KMS-11 (cell line): ENCODE data around the gene KRT79.
A peak's percentile ranks its signal among the peaks of the same experiment; 100 is the strongest.

Experiments used
- H2AFZ ChIP-seq: fragments of 200-600 bp; sonication (generic); 2 replicates; pipeline ENCODE4 v1.6.1; 2016; ENCODE audit warnings: antibody characterized with exemption, mixed run types, low read depth
- H3K27ac ChIP-seq: fragments of 200-600 bp; sonication (generic); 2 replicates; pipeline ENCODE4 v1.6.1; 2016; ENCODE audit warnings: mild to moderate bottlenecking, mixed run types
- H3K27me3 ChIP-seq: fragments of 200-600 bp; sonication (generic); 2 replicates; pipeline ENCODE4 v1.6.1; 2017; ENCODE audit warnings: mild to moderate bottlenecking, low read depth, mixed run types, moderate library complexity; ENCODE audit not compliant: insufficient read depth
- H3K36me3 ChIP-seq: fragments of 200-600 bp; sonication (generic); 2 replicates; pipeline ENCODE4 v1.6.1; 2017; ENCODE audit warnings: mild to moderate bottlenecking, mixed run types; ENCODE audit not compliant: insufficient read depth
- H3K4me1 ChIP-seq: fragments of 200-600 bp; sonication (generic); 2 replicates; pipeline ENCODE4 v1.6.1; 2016; ENCODE audit warnings: mild to moderate bottlenecking, low read depth, mixed run types; ENCODE audit not compliant: poor library complexity, severe bottlenecking
- H3K4me2 ChIP-seq: fragments of 200-600 bp; sonication (generic); 2 replicates; pipeline ENCODE4 v1.7.0; 2016; ENCODE audit warnings: mild to moderate bottlenecking, mixed run types
- H3K4me3 ChIP-seq: fragments of 200-600 bp; sonication (generic); IDR thresholded peaks from 2 replicates; pipeline ENCODE4 v1.6.1; 2017; ENCODE audit warnings: low read depth, low read length, mixed read lengths; ENCODE audit not compliant: insufficient read depth
- H3K79me2 ChIP-seq: fragments of 200-600 bp; sonication (generic); 2 replicates; pipeline ENCODE4 v1.6.1; 2016; ENCODE audit warnings: low read depth, mixed run types; ENCODE audit not compliant: insufficient read depth
- H3K9ac ChIP-seq: fragments of 200-600 bp; sonication (generic); 2 replicates; pipeline ENCODE4 v1.6.1; 2016; ENCODE audit warnings: mild to moderate bottlenecking, mixed run types
- H4K20me1 ChIP-seq: fragments of 200-600 bp; sonication (generic); 2 replicates; pipeline ENCODE4 v1.6.1; 2016; ENCODE audit warnings: mild to moderate bottlenecking, mixed run types; ENCODE audit not compliant: insufficient read depth
- TF ChIP-seq, protein P1 (sequence below): fragments of 200-600 bp; sonication (generic); conservative IDR thresholded peaks from 2 replicates; pipeline ENCODE4 v1.6.1; 2017; ENCODE audit warnings: low read depth, mild to moderate bottlenecking, antibody characterized with exemption, low read length, moderate library complexity, mixed read lengths

The KRT79 gene

DNA sequence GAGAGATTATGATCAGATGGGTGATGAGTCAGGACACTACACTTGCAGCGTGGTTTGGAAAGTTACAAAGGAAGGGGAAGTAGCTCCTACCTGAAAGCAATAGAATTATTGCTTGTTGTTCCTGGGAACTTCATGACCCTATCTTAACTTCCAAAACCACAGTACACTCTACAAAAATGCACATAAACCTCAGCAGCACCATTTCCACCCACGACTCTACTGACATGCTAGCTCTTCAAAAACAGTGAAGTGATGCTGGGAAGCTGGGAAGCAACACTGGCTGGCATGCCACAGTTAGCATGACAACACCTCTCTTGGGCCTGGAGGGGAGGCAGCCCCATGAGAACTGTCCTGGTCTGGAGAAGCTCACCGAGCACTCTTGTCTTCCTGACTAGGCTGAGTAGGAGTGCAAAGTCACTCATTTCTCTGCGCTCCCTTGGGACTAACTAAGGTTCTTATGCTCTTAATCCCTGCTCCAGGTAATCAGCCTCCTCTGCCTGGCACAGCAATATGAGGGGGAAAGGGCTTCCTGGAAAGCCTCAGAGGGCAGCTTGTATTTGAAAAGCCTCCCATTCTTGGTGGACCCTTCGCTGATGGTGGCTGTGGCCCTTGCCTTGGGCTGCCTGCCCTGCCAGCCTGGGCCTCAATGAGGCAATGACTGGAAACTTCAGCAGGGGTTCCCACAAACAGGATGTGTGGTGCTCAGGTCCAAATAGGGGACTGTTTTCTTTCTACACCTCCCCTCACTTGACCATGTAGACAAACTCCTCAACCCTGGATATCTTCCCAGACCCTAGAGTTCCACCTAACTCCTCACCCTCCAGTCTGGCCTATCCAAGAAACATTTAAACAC lies 39.4 kb downstream of the KRT79 start:
- Histone ChIP-seq H2AFZ (no peak overlapping the region), H3K4me2 (no peak overlapping the region), H3K9ac (no peak overlapping the region), H3K4me1 (peaks cover 28% of the 10 kb centered on the region), H3K79me2 (no peaks in the 10 kb centered on the region), H3K27ac (no peak overlapping the region), H4K20me1 (no peaks in the 10 kb centered on the region), H3K4me3 (no peak overlapping the region), H3K27me3 (peaks cover 6% of the 10 kb centered on the region; the same call in 1 of the 2 replicates), H3K36me3 (no peaks in the 10 kb centered on the region)
- TF ChIP-seq, protein P1, sequence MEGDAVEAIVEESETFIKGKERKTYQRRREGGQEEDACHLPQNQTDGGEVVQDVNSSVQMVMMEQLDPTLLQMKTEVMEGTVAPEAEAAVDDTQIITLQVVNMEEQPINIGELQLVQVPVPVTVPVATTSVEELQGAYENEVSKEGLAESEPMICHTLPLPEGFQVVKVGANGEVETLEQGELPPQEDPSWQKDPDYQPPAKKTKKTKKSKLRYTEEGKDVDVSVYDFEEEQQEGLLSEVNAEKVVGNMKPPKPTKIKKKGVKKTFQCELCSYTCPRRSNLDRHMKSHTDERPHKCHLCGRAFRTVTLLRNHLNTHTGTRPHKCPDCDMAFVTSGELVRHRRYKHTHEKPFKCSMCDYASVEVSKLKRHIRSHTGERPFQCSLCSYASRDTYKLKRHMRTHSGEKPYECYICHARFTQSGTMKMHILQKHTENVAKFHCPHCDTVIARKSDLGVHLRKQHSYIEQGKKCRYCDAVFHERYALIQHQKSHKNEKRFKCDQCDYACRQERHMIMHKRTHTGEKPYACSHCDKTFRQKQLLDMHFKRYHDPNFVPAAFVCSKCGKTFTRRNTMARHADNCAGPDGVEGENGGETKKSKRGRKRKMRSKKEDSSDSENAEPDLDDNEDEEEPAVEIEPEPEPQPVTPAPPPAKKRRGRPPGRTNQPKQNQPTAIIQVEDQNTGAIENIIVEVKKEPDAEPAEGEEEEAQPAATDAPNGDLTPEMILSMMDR = no peak

- no peaks in the 10 kb centered on the region for H3K79me2 ChIP-seq
- no peak overlapping the region for H2AFZ ChIP-seq
- H3K4me2 ChIP-seq = peak overlapping the region; percentile 20; the same call in 1 of the 2 replicates
- no peak overlapping the region for H3K4me3 ChIP-seq
- peaks cover 8% of the 10 kb centered on the region for H3K27me3 ChIP-seq
- peaks cover 28% of the 10 kb centered on the region for H3K4me1 ChIP-seq
- no peaks in the 10 kb centered on the region for H3K36me3 ChIP-seq
- TF ChIP-seq, protein P1 = no peak
- peak overlapping the region; percentile 10; the same call in 1 of the 2 replicates for H3K27ac ChIP-seq
- H3K9ac ChIP-seq = no peak overlapping the region
- H4K20me1 ChIP-seq = no peaks in the 10 kb centered on the region
Observed at GRCh38 chr12:52792185-52793029, 41.7 kb downstream of the KRT79 start.

- no peak overlapping the region; the same call in 1 of the 2 replicates for H3K4me2 ChIP-seq
- TF ChIP-seq, protein P1 = no peak
- H3K79me2 ChIP-seq = no peaks in the 10 kb centered on the region
- H2AFZ ChIP-seq = no peak overlapping the region
- peaks cover 28% of the 10 kb centered on the region for H3K4me1 ChIP-seq
- H3K27me3 ChIP-seq = peaks cover 8% of the 10 kb centered on the region
- H3K9ac ChIP-seq = no peak overlapping the region
- H3K4me3 ChIP-seq = no peak overlapping the region
- no peaks in the 10 kb centered on the region for H4K20me1 ChIP-seq
- no peaks in the 10 kb centered on the region for H3K36me3 ChIP-seq
- H3K27ac ChIP-seq = no peak overlapping the region
Observed at GRCh38 chr12:52791271-52792184, 42.6 kb downstream of the KRT79 start.
